Panc1 (cell line): ENCODE measurements around the gene KAZN. TPM values are rescaled to one million over a fixed set of nuclear protein-coding genes. Genes with fewer than 3 reads are reported as not detected.

Experiments used
- ATAC-seq: fragments of 200-7000 bp; cut with Tn5 transposase; 2 replicates; pipeline ENCODE4 v1.9.1; 2020; ENCODE audit warnings: mild to moderate bottlenecking, moderate library complexity
- BruUV-seq: library from RNA; stranded (reverse); fragments of 400-500 nt; replicated peaks from 2 replicates; lab custom pipeline; 2021; lab: Mats Ljungman, UMichigan
- CTCF ChIA-PET: fragments of 300-600 bp; sonication (Branson Sonifier 250); formaldehyde crosslinking; loops from one replicate; lab custom pipeline; 2022; ENCODE audit warnings: antibody characterized with exemption; lab: Charles Lee
- POLR2A ChIA-PET: fragments of 300-600 bp; sonication (Branson Sonifier 250); formaldehyde crosslinking; loops from one replicate; lab custom pipeline; 2022; ENCODE audit warnings: antibody characterized with exemption; lab: Charles Lee
- DNase-seq: peaks from one replicate; pipeline ENCODE4 v3.0.0-alpha.2; 2010; ENCODE audit warnings: low read depth, low spot score
- H3K27ac ChIP-seq: 2 replicates; pipeline ENCODE4 v1.5.1; 2011; ENCODE audit warnings: mild to moderate bottlenecking, low read length, inconsistent platforms
- H3K27me3 ChIP-seq: fragments of 200-500 bp; sonication (Bioruptor generic); 2 replicates; pipeline ENCODE4 v1.6.0; 2014; ENCODE audit warnings: low read length, inconsistent platforms; ENCODE audit not compliant: control insufficient read depth, insufficient read depth
- H3K36me3 ChIP-seq: fragments of 200-500 bp; sonication (Bioruptor generic); 2 replicates; pipeline ENCODE4 v1.5.1; 2014; ENCODE audit warnings: inconsistent platforms, mild to moderate bottlenecking, low read length, moderate library complexity; ENCODE audit not compliant: control insufficient read depth, insufficient read depth
- H3K4me1 ChIP-seq: 2 replicates; pipeline ENCODE4 v1.5.1; 2011; ENCODE audit warnings: inconsistent platforms, mild to moderate bottlenecking, low read length, moderate library complexity; ENCODE audit not compliant: control insufficient read depth, insufficient read depth
- H3K4me3 ChIP-seq, 2 experiments: 2 replicates each; pipeline ENCODE4 v1.5.1; 2011 to 2012; ENCODE audit warnings: low read depth in 2 of 2, low read length in 2 of 2, mild to moderate bottlenecking in 2 of 2, inconsistent platforms in 1 of 2, moderate library complexity in 1 of 2
- H3K9me3 ChIP-seq: fragments of 200-500 bp; sonication (Bioruptor generic); 2 replicates; pipeline ENCODE4 v1.5.1; 2014; ENCODE audit warnings: low read depth, mild to moderate bottlenecking, inconsistent platforms, low read length, moderate library complexity; ENCODE audit not compliant: control insufficient read depth, insufficient read depth
- CTCF ChIP-seq: fragments of 450-650 bp; IDR thresholded peaks from 2 replicates; pipeline ENCODE4 v1.5.1; 2017; ENCODE audit warnings: mild to moderate bottlenecking
- POLR2AphosphoS5 ChIP-seq: IDR thresholded peaks from 2 replicates; pipeline ENCODE4 v1.6.1; 2012; ENCODE audit warnings: mild to moderate bottlenecking, low read depth, low read length, moderate library complexity
- REST ChIP-seq, 2 experiments: IDR thresholded peaks; 2 replicates each; pipeline ENCODE4 v1.6.1; 2011 to 2012; ENCODE audit warnings: low read depth in 2 of 2, control low read depth in 1 of 2, low read length in 1 of 2, mild to moderate bottlenecking in 1 of 2, moderate library complexity in 1 of 2; ENCODE audit not compliant: insufficient read depth in 1 of 2
- SIN3A ChIP-seq: IDR thresholded peaks from 2 replicates; pipeline ENCODE4 v1.6.1; 2012; ENCODE audit warnings: low read depth, mild to moderate bottlenecking, low read length, moderate library complexity, borderline replicate concordance; ENCODE audit not compliant: insufficient read depth
- TCF7L2 ChIP-seq: IDR thresholded peaks from 2 replicates; pipeline ENCODE4 v1.6.1; 2011; ENCODE audit warnings: mild to moderate bottlenecking, low read depth, low read length, inconsistent platforms
- in situ Hi-C: cut with HindIII; loops from 2 replicates; pipeline ENCODE4 v1.10.0; 2016; ENCODE audit warnings: low sequenced_read_pairs, low pct_unique_long_range_greater_than_20kb
- intact Hi-C: fragments of 100-400 bp; cut with micrococcal nuclease; formaldehyde crosslinking; loops from one replicate; pipeline ENCODE4 v1.10.0; 2022; ENCODE audit not compliant: unreplicated experiment
- total RNA-seq: library from RNA; stranded (reverse); gene quantifications from one replicate; pipeline ENCODE4 v1.2.1, GENCODE V29; 2021; ENCODE audit not compliant: unreplicated experiment

Gene KAZN
- total RNA-seq, 1 experiment from 2014 or later = 6.6 TPM

DNA sequence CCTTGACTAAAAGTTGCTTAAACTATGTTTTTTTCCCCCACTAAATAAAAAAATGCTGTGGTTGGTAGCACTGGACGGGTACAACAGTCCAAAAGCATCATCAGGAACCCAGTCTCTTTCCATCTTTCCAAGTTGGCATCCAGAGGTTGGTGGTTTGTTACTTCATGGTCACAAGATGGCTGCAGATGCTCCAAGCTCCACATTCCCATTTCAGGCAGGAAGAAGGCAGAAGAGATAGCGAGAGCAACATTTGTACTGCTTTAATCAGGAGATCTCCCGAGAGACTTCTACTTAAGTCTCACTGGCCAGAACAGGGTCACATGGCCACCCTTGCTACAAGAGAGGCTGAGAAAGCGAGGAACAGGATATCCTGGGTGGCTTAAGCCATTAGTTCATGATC is 230.2 kb downstream of the KAZN start:
- no peaks in the 10 kb centered on the region for H3K4me1 ChIP-seq
- no peak for DNase-seq
- in situ Hi-C loops = no loop called here
- POLR2A ChIA-PET = no interaction called here
- no peaks in the 10 kb centered on the region for H3K36me3 ChIP-seq
- no peak overlapping the region for H3K27ac ChIP-seq
- CTCF ChIA-PET = no interaction called here
- no peaks in the 10 kb centered on the region for H3K9me3 ChIP-seq
- ATAC-seq = no peak
- intact Hi-C loops = no loop called here
- H3K4me3 ChIP-seq = no peak overlapping the region
- no peak for TF ChIP-seq TCF7L2
- TF ChIP-seq SIN3A = no peak
- TF ChIP-seq POLR2AphosphoS5 = no peak
- TF ChIP-seq CTCF = no peak
- no peak for TF ChIP-seq REST (IDR thresholded peaks at IDR 0.05; ENCODE audit: insufficient read depth in 1 of 2, low read depth in 2 of 2, low read length in 1 of 2)
- BruUV-seq = no TSS peak
- no peaks in the 10 kb centered on the region; the same call in 1 of the 2 replicates for H3K27me3 ChIP-seq

DNA sequence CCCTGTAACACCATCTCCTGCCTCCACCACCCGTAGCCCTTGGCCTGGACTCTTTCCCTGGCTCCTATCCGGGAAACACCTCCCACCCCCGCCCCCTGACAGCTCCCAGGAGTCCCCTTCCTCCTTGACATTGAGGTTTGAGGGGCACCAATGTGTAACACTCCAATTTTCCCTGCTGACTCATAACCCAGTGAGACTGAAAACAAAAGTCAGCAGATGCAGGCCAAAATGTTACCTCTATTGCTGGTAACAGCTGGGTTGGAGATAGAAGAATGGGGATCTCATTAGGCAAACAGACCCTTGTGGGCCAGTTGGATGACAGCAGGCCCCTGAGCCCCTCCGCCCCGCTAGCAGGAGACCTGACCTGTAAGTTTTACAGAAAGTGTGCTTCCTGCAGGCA is 237.2 kb downstream of the KAZN start:
- intact Hi-C loops = no loop called here
- Histone ChIP-seq H3K4me1 (no peaks in the 10 kb centered on the region), H3K27ac (no peak overlapping the region), H3K36me3 (no peaks in the 10 kb centered on the region), H3K27me3 (no peaks in the 10 kb centered on the region; the same call in 1 of the 2 replicates), H3K4me3 (no peak overlapping the region), H3K9me3 (no peaks in the 10 kb centered on the region)
- TF ChIP-seq SIN3A = no peak
- no peak for TF ChIP-seq CTCF
- no peak for TF ChIP-seq TCF7L2
- no peak for TF ChIP-seq POLR2AphosphoS5
- no peak for TF ChIP-seq REST (IDR thresholded peaks at IDR 0.05; ENCODE audit: insufficient read depth in 1 of 2, low read depth in 2 of 2, low read length in 1 of 2)
- ATAC-seq (no peak), DNase-seq (no peak)
- CTCF ChIA-PET = no interaction called here
- no TSS peak for BruUV-seq
- in situ Hi-C loops = no loop called here
- POLR2A ChIA-PET = no interaction called here
